NCI-H524 (cell line): ENCODE measurements around the gene SCN4B.
"Not testable (repeated sequence)": the region's sequence is repeated elsewhere in the genome, so short reads cannot be mapped to it uniquely, and the experiment has no call there.

Source experiments
- DNase-seq, 2 experiments: peaks; one replicate each; lab custom pipeline; 2025; lab: John Stamatoyannopoulos, UW

Gene SCN4B, protein sequence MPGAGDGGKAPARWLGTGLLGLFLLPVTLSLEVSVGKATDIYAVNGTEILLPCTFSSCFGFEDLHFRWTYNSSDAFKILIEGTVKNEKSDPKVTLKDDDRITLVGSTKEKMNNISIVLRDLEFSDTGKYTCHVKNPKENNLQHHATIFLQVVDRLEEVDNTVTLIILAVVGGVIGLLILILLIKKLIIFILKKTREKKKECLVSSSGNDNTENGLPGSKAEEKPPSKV

GRCh38 chr11:118152552-118153471, at the start of gene SCN4B:
SCN4B (minus strand) TSS chr11:118152823; CDS start chr11:118152673, 150 bp downstream.
- peak in 1 of 2 experiments; percentile 49 for DNase-seq

DNA sequence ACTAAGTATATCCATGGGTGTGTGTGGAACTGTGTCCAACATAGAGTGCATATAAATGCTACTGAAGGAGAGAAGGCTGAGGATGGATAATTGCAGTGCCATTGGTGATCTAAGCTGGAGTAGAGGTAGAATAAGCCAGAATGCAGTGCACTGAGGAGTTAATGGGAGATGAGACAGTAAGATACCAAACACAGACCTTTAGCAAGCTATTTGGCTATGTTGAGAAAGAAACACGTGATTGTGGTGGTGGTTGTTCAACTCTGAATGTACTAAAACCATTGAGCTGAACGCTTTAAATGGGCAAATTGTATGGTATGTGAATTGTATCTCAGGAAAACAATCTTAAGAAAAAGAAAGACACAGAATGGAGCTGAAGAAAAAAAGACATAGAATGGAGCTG, 49.3 kb upstream of the SCN4B start:
- no peak for DNase-seq

- DNase-seq, result no peak
These were observed 48.5 kb upstream of the SCN4B start for GRCh38 chr11:118200901-118201680.

- no peak for DNase-seq
These were observed 47.9 kb upstream of the SCN4B start for GRCh38 chr11:118200497-118200896.

GRCh38 chr11:118199135-118199534, 46.5 kb upstream of the SCN4B start:
- no peak for DNase-seq

DNA sequence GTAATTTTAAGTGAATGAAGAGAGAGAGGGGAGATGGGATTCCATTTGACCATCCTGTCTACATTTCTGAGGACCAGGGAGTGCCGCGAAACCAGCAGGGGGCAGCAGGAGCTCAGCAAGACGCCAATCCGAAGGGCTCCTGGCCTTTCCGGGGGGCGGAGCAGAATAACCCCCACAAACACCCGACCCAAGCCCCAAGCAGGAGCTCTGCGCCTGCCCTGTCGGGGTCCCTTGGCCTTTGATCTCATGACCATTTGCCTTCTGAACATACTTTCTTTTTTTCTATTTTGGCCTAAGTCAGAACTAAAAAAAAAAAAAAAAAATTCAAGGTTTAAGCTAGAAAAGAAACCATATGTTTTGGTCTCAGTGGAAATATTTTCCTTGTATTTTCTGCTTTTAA, 45.7 kb upstream of the SCN4B start:
- peak; percentile 2 to 49 for DNase-seq

GRCh38 chr11:118194835-118195627, 42.4 kb upstream of the SCN4B start:
- DNase-seq, result no peak

GRCh38 chr11:118193910-118194566, 41.4 kb upstream of the SCN4B start:
- no peak for DNase-seq

- not testable (repeated sequence) for DNase-seq
These were observed 40.2 kb upstream of the SCN4B start for GRCh38 chr11:118192817-118193216.

DNA sequence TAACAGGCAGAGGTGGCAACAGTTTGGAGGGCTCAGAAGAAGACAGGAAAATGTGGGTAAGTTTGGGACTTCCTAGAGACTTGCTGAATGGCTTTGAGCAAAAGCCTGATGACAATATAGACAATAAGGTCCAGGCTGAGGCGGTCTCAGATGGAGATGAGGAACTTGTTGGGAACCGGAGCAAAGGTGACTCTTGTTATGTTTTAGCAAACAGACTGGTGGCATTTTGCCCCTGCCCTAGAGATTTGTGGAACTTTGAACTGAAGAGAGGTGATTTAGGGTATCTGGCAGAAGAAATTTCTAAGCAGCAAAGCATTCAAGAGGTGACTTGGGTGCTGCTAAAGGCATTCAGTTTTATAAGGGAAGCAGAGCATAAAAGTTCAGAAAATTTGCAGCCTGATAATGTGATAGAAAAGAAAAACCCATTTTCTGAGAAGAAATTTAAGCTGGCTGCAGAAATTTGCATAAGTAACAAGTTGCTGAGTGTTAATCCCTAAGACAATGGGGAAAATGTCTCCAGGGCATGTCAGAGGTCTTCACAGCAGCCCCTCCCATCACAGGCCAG, 38.4 kb upstream of the SCN4B start:
- not testable (repeated sequence) for DNase-seq

GRCh38 chr11:118186346-118187107, 33.9 kb upstream of the SCN4B start:
- DNase-seq, result no peak

DNA sequence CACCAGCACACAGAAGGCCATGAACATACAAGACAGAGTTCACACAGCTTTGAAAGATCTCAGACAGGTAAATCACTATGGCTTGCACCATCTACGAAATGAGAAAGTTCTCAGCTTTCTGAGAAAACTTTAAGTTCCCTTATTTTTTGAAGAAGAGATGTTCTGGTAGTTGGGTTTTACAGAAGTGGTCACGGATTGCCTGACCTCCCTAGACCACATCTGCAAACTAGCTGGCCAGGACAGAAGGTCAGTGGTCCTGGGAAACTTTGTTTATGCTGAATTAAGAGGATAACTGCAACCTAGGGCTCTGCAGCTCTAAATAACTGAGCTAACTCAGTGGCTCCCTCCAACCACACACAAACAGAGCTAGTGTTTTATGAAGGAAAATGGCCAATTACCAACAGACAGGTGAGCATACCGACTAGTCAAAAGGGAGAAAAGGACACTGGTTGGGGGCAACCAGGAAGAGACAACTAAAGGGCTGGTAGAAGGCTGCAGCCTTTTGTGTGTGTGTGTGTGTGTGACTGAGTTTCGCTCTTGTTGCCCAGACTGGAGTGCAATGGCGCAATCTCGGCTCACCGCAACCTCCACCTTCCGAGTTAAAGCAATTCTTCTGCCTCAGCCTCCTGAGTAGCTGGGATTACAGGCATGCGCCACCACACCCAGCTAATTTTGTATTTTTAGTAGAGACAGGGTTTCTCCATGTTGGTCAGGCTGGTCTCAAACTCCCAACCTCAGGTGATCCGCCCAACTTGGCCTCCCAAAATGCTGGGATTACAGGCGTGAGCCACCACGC, 32.4 kb upstream of the SCN4B start:
- no peak for DNase-seq

GRCh38 chr11:118183691-118184090, 31.1 kb upstream of the SCN4B start:
- not testable (repeated sequence) for DNase-seq

DNA sequence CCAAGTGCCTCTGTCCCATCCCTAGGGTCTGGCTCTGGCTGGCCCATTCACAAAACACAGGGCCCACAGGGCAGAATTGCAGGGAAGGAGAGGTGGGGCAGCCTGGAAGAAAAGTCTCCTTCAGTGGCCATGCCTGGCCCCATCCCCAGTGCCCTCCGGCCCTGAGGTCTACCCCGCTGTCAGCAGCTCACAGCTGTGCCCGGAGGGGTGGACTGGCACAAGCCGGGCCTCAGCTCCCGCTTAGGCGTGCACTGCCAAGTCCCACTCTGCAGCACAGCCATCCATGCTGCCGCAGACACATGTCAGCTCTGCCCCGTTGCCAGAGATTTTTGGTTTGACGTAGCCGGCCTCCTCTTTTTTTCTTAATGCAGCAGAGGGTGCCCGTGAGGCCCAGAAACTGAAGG, 27.7 kb upstream of the SCN4B start:
- DNase-seq, result peak; percentile 8 to 74

- DNase-seq, result no peak
These were observed 24.1 kb upstream of the SCN4B start for GRCh38 chr11:118176778-118177134.

DNA sequence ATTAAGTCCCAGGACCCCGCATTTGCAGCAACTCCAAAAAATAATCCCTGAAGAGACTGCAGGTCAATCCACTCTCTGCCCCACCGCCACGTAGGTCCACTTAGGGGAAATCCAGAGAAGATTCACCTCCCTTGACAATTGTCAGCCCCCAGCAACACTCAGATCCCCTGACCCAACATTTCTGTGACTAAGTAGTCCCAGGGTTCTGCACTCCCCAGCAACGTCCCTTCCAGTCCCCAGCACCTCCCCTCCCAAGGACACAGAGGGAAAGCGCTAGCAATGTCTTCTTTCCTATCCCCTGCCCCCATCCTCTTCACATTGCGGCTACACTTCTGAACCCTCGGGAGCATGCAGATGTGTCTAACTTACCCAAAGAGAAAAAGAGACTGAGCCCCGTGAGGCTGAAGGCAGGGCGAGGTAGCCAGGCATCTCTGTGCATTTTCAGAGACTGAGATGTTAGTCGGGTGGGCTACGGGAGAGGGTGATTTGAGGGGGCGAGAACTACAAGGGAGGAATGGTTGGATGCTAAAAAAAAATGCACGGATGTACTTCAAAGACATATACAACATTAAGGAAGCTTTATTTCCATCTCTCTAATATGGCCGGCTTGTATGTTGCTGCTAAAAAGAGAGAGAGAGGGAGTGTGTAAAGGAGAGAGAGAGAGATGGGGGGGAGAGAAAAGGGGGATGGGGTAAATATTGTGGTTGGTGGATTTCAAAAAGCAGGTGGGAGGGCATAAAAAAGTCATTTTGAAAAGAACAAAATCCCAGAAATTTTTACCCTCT, 23.6 kb upstream of the SCN4B start, which contains the start of gene SCN2B:
Gene SCN2B, minus strand, starts transcription at position 647 of the 785 bp plus-strand sequence. Its CDS starts 208 bp downstream, at position 439.
- peak in 1 of 2 experiments; percentile 22 for DNase-seq

DNA sequence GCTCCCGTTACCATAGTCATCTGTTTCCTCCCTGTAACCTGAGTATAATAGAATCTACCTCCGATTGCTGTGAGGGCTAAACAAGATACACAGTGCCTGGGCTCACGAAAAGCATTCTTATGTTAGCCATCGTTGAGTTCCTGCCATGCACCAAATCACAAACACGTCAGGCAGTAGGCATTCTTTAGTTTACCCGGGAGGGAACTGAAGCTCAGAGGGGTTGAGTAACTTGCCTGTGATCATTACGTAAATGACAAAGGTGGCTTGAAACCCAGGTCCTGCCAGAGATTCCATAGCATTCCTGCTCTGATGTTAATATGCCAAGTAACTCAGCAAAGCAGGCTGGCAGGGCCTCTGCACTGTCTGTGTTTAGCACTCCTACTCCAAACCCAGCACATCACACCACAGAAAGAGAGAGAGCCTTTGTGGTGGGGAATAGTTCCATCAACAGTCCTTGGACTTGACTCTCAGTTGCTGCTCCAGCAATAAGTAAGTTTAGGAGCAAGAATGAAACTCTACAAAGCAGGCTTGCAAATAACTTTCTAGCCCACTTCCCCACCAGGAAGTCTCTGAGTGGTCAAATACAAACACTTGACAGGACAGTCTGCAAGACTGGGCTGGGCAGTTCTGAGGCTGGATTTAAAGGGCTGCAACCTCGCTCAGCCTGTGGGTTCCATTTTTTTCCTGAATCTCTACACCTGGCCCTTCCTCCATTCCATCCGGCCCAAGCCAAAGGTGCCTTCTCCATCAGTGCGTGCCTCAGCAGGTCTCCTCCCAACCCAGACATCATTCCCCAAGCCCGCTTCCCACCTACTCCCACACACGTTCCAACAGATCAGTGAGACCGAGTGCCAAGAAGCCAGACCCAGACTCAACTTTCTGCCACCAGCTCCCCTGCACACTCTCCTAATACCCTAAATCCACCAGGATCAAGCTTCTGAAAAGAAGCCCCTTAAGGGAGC, 22.7 kb upstream of the SCN4B start:
- DNase-seq, result no peak
